Kidney (tissue), 14 donors: ENCODE results near the gene MAPK8. TPM values are rescaled to one million over a fixed set of nuclear protein-coding genes. Genes with fewer than 3 reads are reported as not detected.
A peak's percentile ranks its signal among the peaks of the same experiment; 100 is the strongest.

Experiments
- DNase-seq, 5 donors: peaks; one replicate each; pipeline ENCODE4 v3.0.0-alpha.2; 2013 to 2020
- FAIRE-seq: peaks from 2 replicates; lab custom pipeline; 2012; peaks lifted over from hg19 to GRCh38; lab: Jason Lieb, UNC
- H3K27ac ChIP-seq, 2 donors: one replicate each; pipeline ENCODE4 v1.7.0; 2013; ENCODE audit warnings: low read depth in 2 of 2, low read length in 2 of 2, inconsistent platforms in 1 of 2
- H3K27me3 ChIP-seq: one replicate; pipeline ENCODE4 v1.7.1; 2013; ENCODE audit warnings: low read length, inconsistent platforms; ENCODE audit not compliant: control insufficient read depth, insufficient read depth
- H3K36me3 ChIP-seq, 3 donors: one replicate each; pipeline versions ENCODE4 v1.7.0 to v1.7.1; 2013; ENCODE audit warnings: low read length in 3 of 3, control low read depth in 1 of 3, inconsistent platforms in 1 of 3; ENCODE audit not compliant: insufficient read depth in 3 of 3, control insufficient read depth in 2 of 3
- H3K4me1 ChIP-seq, 3 donors: one replicate each; pipeline versions ENCODE4 v1.7.0 to v1.7.1; 2013; ENCODE audit warnings: low read length in 3 of 3, inconsistent platforms in 1 of 3, low read depth in 1 of 3; ENCODE audit not compliant: control insufficient read depth in 2 of 3, insufficient read depth in 2 of 3
- H3K4me3 ChIP-seq, 3 donors: one replicate each; pipeline versions ENCODE4 v1.7.0 to v1.8.1; 2013; ENCODE audit warnings: low read length in 3 of 3, control low read depth in 1 of 3, inconsistent platforms in 1 of 3
- H3K9ac ChIP-seq, 3 donors: one replicate each; pipeline versions ENCODE4 v1.7.0 to v1.7.1; 2013; ENCODE audit warnings: low read length in 3 of 3, control low read depth in 1 of 3, inconsistent platforms in 1 of 3
- H3K9me3 ChIP-seq, 3 donors: one replicate each; pipeline versions ENCODE4 v1.7.0 to v1.7.1; 2013; ENCODE audit warnings: low read length in 3 of 3, control low read depth in 1 of 3, inconsistent platforms in 1 of 3; ENCODE audit not compliant: control insufficient read depth in 2 of 3, insufficient read depth in 1 of 3
- intact Hi-C: fragments of 100-400 bp; cut with DNase I; formaldehyde crosslinking; loops from one replicate; pipeline ENCODE4 v1.11.1; 2022
- polyA plus RNA-seq: library from polyadenylated mRNA; stranded (reverse); fragments of 350-450 nt; fragmentation: Illumina TruSeq; extraction: RNeasy Lipid Tissue Mini Kit (QIAGEN cat#74804); gene quantifications from one replicate; pipeline ENCODE4 v1.2.3, GENCODE V29; 2014; ENCODE audit warnings: low read depth, low replicate concordance; ENCODE audit not compliant: insufficient read depth
- total RNA-seq: library from RNA; stranded (reverse); fragmentation: NEBNext Ultra II Directional; extraction: Animal tissue kit (Norgen Biotek cat#: 25700); gene quantifications from one replicate; pipeline ENCODE4 v1.2.1, GENCODE V29; 2021
- TF ChIP-seq, protein P1 (sequence below): IDR thresholded peaks from 3 replicates; pipeline ENCODE4 v1.5.1; 2012; ENCODE audit warnings: mild to moderate bottlenecking, moderate library complexity, borderline replicate concordance; ENCODE audit not compliant: insufficient read depth; ENCODE audit errors: extremely low read depth
- donor health status: control.
- donor health status: control.
- donor health status: control.
- donor health status: control.
- donor health status: control.
- donor health status: DM: yes; HTN: yes; CAD: no.
- donor health status: Normal renal cell carcinoma (clear cell type).

Gene MAPK8
- total and polyA plus RNA-seq, 2 donors from 2014 or later = 17.0 to 36.7 TPM

DNA sequence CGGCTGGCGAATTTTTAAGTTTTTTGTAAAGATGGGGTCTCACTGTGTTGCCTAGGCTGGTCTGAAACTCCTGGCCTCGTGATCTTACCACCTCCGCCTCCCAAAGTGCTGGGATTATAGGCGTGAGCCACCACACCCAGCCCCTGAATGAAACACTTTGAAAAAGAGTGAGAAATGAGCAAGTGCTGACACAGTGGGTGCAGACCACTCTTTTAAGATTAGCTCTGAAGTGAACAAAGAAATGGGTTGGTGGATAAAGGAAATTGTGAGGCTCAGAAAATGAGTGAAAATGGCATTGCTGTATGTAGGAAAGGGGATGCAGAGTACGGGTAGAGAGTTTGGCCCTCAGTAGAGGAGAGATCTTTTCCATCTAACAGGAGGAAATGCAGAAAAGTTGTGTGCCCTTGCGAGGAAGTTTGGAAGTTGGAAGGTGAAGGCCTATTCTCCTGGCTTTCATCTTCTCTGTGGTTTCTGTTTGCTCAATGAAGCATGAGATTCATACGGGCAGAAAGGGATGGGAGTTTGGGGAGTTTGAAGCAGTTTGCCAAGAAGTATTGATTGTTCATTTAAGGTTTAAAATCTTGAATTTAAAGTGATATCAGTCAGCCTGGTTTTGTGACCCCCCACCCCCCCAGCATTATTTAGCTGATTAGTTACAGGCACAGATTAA lies 11.0 kb downstream of the MAPK8 start:
- Histone ChIP-seq H3K27me3 (no peaks in the 10 kb centered on the region), H3K36me3 (no peaks in the 10 kb centered on the region), H3K4me1 (peaks cover 0 to 6% (median 0%) of the 10 kb centered on the region in 3 donors), H3K9ac (no peak overlapping the region), H3K27ac (no peak overlapping the region), H3K9me3 (no peaks in the 10 kb centered on the region), H3K4me3 (no peak overlapping the region)
- TF ChIP-seq, protein P1, sequence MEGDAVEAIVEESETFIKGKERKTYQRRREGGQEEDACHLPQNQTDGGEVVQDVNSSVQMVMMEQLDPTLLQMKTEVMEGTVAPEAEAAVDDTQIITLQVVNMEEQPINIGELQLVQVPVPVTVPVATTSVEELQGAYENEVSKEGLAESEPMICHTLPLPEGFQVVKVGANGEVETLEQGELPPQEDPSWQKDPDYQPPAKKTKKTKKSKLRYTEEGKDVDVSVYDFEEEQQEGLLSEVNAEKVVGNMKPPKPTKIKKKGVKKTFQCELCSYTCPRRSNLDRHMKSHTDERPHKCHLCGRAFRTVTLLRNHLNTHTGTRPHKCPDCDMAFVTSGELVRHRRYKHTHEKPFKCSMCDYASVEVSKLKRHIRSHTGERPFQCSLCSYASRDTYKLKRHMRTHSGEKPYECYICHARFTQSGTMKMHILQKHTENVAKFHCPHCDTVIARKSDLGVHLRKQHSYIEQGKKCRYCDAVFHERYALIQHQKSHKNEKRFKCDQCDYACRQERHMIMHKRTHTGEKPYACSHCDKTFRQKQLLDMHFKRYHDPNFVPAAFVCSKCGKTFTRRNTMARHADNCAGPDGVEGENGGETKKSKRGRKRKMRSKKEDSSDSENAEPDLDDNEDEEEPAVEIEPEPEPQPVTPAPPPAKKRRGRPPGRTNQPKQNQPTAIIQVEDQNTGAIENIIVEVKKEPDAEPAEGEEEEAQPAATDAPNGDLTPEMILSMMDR = no peak
- no peak for FAIRE-seq
- peak in 2 of 5 donors; percentile 12 for DNase-seq
- intact Hi-C loops = no loop called here

DNA sequence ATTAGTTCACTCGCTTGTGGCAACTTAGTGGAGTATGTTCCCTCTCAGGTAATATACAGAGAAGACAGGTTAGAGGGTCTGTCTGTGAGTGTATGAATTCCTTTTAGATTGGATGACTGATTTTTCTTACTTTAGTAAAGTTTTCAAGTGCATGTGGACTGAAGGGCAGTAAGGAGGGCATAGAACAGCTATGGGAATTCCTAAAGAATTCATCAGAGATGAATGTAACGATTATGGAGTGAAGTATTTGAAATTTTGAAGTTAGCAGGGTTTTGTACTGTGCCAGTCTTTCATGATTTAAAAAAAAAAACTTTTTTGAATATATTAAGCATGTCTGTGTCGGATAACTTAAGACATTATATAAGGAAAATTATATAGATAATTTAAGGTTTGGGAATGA lies 15.5 kb downstream of the MAPK8 start:
- intact Hi-C loops = no loop called here
- FAIRE-seq = no peak
- TF ChIP-seq, protein P1 = no peak

DNA sequence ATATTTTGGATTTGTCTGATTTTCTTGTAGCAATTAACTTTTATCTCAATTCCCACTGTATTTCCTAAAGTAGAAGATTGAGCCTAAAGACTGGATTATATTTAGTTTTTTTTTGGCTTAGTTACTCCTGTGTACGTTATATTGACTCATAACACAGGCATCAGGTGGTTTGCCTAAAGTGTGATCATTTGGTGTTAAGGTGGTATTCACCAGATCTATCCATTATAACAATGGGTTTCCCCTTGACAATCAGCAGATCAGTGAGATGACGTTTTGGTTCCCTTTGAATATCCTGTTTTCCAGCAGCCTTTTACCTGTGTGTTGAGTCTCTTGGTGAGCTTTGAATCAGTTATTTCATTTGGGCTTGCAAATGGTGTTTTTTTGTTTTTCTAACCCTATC lies 18.1 kb downstream of the MAPK8 start:
- no peak overlapping the region for H3K9ac ChIP-seq
- no peak overlapping the region for H3K4me3 ChIP-seq
- no peak for DNase-seq
- no peaks in the 10 kb centered on the region for H3K27me3 ChIP-seq
- TF ChIP-seq, protein P1 = no peak
- no peaks in the 10 kb centered on the region for H3K36me3 ChIP-seq
- H3K27ac ChIP-seq = no peak overlapping the region
- no peaks in the 10 kb centered on the region for H3K4me1 ChIP-seq
- no peak for FAIRE-seq
- no peaks in the 10 kb centered on the region for H3K9me3 ChIP-seq
- intact Hi-C loops = no loop called here

More for the DNA sequence above, 15.5 kb downstream of the MAPK8 start:
- H3K9ac ChIP-seq = no peak overlapping the region
- no peak overlapping the region for H3K4me3 ChIP-seq
- H3K27me3 ChIP-seq = no peaks in the 10 kb centered on the region
- H3K9me3 ChIP-seq = no peaks in the 10 kb centered on the region
- DNase-seq = no peak
- H3K36me3 ChIP-seq = no peaks in the 10 kb centered on the region
- H3K27ac ChIP-seq = no peak overlapping the region
- peaks cover 0 to 6% (median 0%) of the 10 kb centered on the region in 3 donors for H3K4me1 ChIP-seq

DNA sequence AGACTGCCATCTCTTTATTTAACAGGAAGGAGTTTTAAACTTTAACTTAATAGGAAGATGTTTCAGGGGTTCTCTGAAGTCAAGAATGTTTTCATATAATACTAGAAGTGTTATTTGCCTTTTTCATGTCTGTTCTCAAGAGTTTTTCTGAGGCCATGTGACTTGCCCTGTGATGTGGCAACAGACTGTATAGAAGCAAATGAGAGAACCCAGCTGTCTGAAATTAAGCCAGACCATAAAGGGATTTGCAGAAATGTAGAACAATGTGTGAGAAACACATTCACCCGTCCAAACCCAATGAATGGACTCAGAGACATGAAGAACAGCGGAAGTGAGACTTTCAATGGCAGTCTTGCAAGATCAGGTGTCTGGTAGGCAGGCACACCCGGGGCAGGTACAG lies 23.8 kb downstream of the MAPK8 start:
- DNase-seq = peak in 1 of 5 donors; percentile 10

More for the DNA sequence above, 23.8 kb downstream of the MAPK8 start:
- Histone ChIP-seq H3K9ac (no peak overlapping the region), H3K9me3 (peaks cover 0 to 2% (median 0%) of the 10 kb centered on the region in 3 donors), H3K4me3 (no peak overlapping the region), H3K27me3 (no peaks in the 10 kb centered on the region), H3K36me3 (peaks cover 0 to 5% (median 0%) of the 10 kb centered on the region in 3 donors), H3K27ac (no peak overlapping the region), H3K4me1 (no peaks in the 10 kb centered on the region)
- TF ChIP-seq, protein P1 = no peak
- intact Hi-C loops = no loop called here
- no peak for FAIRE-seq
